HG02610 (cell line): ENCODE results near the gene MST1.

ENCODE experiments used
- ATAC-seq: cut with Tn5 transposase; IDR thresholded peaks from one replicate; pipeline ENCODE4 v1.9.1; 2021; ENCODE audit warnings: mild to moderate bottlenecking, moderate library complexity; ENCODE audit not compliant: unreplicated experiment

The MST1 gene

GRCh38 chr3:49680493-49681231, 8.6 kb downstream of the MST1 start:
- no peak for ATAC-seq

DNA sequence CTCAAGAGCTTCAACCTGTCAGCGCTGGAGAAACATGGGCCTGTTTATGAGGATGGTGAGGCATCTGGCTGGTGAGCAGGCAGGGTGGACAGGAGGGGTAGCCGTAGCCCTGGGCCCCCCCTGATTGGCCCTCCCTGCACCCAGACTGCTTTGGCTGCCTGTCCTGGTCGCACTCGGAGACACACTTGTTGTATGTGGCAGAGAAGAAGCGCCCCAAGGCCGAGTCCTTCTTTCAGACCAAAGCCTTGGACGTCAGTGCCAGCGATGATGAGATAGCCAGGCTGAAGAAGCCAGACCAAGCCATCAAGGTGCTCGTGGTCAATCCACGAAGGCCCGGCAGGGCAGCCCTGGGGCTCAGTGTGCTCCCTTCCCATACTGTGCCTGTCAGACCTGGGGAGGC, 13.4 kb downstream of the MST1 start:
- no peak for ATAC-seq

GRCh38 chr3:49674497-49674983, 14.7 kb downstream of the MST1 start:
- ATAC-seq: peak; percentile 16

- peak; percentile 77 for ATAC-seq
These were observed 15.4 kb downstream of the MST1 start, which contains the start of gene APEH for GRCh38 chr3:49673715-49674496. Gene APEH, plus strand, starts transcription at chr3:49674351. Its CDS starts 51 bp downstream, at chr3:49674402.

- ATAC-seq: no peak
These were observed 16.1 kb downstream of the MST1 start for GRCh38 chr3:49673121-49673714.

DNA sequence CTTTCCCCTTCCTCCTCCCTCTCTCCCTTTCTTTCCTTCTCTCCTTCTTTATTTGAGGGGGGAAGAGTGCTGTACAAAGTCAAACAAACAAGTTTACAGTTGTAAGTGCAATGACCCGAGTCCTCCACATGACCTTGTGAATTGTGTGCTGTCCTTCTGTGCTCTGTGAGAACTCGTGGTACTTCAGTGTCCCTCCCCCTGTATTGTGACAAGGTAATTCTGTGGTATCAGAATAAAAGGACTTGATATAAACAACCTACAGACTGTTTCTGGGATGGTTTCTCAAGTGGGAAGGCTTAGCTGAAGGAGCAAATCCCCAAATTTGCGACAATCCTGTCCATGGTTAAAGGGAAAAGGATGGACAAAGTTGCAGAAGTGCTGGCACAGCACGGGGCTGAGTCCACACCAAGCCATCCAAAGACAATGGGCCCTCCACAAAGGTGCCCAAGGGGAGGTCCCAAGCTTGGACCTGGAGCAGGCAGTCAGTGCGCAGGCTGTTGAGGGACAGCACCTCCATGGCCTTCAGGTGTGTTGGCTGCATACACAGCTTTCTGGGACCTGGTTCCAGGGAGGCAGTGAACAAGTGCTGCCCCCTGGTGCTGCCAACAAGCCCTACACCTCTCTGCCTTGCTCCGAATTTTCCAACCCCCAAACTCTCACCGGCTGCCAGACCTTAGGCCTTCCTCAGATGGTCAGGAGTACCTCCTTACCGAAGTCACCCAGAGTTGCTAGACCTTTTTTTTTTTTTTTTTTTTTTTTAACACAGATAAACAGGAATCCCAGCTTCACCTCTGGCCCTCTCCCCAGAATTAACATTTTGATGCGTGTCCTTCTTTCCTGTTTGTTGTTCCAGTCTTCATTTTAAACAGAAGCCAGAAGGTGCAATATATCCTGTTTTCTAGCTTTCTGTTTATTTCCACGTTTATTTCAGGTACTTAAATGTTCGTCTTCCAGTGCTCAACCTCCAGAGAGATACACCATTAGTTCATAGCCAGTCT, 17.7 kb downstream of the MST1 start:
- no peak for ATAC-seq

GRCh38 chr3:49670940-49671290, 18.4 kb downstream of the MST1 start:
- no peak for ATAC-seq

- no peak for ATAC-seq
These were observed 19.9 kb downstream of the MST1 start for GRCh38 chr3:49669352-49669751.

- no peak for ATAC-seq
These were observed 20.4 kb downstream of the MST1 start for GRCh38 chr3:49668861-49669260.

DNA sequence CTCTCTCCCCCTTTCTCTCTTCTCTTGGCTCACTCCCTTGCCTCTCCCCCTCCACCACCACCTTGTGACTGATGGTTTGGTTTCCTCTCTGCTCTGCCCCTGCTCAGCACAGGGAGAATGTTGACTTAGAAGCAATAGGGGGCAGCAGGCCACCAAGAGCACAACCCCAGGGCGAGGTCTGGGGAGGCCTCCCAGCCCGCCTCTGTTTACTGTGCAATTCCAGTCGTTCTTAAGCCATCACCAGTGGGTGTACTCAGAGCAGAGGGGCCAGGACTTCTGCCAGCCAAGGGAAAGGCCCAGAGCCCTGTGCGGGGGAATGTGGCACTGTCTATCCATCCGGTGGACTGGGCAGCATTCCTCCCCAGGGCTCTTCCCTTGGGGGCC, 20.9 kb downstream of the MST1 start:
- no peak for ATAC-seq

DNA sequence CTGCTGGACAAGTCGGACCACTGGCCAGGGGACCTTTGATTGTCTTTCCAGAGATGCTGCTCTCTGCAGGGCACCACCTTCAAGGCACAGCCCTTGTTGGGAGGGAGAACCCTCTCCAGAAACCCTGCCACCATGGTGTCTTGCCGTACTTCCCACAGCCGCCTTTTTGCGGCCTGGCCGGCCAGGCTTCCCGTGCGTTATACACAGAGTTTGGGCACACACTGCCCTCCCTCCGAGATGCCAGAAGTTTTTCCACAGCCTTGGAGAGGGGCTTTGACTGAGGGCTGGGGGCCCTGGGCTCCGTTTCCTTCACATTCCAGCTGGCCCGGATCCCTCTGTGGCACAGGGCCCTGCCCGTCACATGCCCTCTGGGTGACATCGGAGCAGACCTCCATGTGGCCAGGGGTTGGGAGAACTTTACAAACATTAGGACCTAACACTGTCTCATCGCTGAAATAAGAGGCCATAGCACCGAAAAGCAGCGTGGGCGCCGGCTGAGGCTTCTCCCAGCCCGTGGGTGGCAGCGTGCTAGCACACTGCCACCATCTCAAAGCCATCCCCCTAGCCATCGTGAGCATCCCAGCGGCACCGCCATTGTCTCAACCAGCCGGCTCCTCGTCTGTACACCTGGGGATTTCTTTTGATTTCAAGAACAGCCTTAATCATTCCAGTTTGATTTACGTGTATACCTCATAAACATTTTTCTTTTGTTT, 21.4 kb downstream of the MST1 start:
- ATAC-seq: no peak

DNA sequence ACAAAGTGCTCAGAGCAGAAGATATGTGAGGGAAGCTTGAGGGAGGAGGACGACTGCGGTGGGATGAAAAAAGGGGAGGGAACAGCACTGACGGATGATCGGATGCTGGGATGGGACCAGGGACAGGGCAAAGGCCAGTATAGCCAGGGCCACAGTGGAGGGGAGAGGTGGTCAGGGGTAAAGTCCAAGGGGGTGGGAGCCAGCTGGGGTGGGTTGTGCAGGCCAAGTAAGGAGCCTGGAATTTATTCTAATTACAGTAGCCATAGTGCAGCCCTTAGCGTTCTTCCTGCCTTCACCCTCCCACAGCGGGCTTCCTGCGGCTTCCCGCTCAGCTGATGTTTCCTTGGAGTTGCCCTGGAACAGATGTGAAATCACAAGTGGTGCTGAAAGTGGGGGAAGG, 22.7 kb downstream of the MST1 start:
- ATAC-seq: no peak

GRCh38 chr3:49665822-49666519, 23.3 kb downstream of the MST1 start:
- ATAC-seq: no peak

DNA sequence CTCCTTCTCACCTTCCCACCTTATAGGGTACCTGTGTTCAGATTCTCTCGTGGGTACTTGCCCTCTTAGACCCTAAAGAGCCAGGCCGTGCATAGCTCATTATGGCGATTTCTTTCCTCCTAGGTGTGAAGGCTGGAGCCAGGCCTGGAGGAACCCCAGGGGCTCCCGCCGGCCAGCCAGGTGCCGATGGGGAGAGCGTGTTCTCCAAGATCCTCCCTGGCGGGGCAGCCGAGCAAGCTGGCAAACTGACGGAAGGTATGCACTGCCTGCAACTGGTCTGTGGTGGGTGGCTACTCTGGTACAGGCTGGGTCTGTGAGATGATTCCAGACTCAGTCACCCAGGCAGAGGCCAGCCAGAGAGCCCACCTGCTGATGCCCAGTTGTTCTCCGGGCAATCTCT, 25.0 kb downstream of the MST1 start:
- no peak for ATAC-seq

DNA sequence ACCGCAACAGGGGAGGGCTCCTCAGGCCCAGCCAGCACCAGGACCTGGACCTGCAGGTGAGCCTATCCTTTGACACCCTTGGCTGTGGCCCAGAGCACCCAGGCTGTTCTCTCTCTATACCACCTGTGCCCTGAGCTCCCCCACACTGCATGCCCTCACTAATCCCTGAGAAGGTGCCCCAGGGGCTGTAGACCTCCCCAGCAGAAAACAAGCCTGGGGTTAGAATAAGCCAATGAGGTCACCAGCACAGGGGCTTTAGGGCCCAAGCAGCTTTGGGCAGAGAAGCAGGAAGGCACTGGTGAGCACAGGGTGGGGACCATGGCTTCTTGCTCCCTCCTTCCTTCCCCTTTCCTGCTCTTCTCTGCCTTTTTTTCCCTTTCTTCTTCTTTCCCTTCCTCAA, 25.4 kb downstream of the MST1 start:
- no peak for ATAC-seq

GRCh38 chr3:49662720-49663413, 26.4 kb downstream of the MST1 start:
- no peak for ATAC-seq

GRCh38 chr3:49662021-49662420, 27.3 kb downstream of the MST1 start:
- no peak for ATAC-seq

DNA sequence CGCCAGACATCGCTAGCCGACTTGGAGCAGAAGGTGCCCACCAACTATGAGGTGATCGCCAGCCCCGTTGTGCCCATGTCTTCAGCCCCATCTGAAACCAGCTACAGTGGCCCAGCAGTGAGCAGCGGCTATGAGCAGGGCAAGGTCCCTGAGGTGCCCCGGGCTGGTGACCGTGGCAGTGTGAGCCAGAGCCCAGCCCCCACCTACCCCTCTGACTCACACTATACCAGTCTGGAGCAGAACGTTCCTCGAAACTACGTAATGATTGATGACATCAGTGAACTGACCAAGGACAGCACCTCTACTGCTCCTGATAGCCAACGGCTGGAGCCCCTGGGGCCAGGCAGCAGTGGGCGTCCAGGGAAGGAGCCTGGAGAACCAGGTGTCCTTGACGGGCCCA, 28.0 kb downstream of the MST1 start:
- no peak for ATAC-seq

GRCh38 chr3:49659756-49660155, 29.5 kb downstream of the MST1 start:
- no peak for ATAC-seq
